Esophagus muscularis mucosa (tissue), 4 donors: ENCODE results near the gene KLHL42. TPM values are rescaled to one million over a fixed set of nuclear protein-coding genes. Genes with fewer than 3 reads are reported as not detected.

ENCODE experiments used
- DNase-seq: peaks from one replicate; pipeline ENCODE4 v3.0.0-alpha.2; 2017; ENCODE audit errors: extremely low spot score
- H3K27ac ChIP-seq, 4 donors: fragments of 200-600 bp; sonication (generic); replicated peaks in 1 of 4; 1 replicate in 3 of 4; 2 replicates in 1 of 4; pipeline ENCODE4 v1.5.1; 2016 to 2019; ENCODE audit warnings: mild to moderate bottlenecking in 1 of 4
- H3K27me3 ChIP-seq, 4 donors: fragments of 200-600 bp; sonication (generic); one replicate each; pipeline versions ENCODE4 v1.5.1 to v1.6.0; 2016 to 2019
- H3K36me3 ChIP-seq, 4 donors: fragments of 200-600 bp; sonication (generic); one replicate each; pipeline ENCODE4 v1.5.1; 2016 to 2019
- H3K4me1 ChIP-seq, 4 donors: fragments of 200-600 bp; sonication (generic); one replicate each; pipeline ENCODE4 v1.5.1; 2016 to 2019
- H3K4me3 ChIP-seq, 4 donors: fragments of 200-600 bp; sonication (generic); 1 replicate in 2 of 4; 2 replicates in 2 of 4; pipeline ENCODE4 v1.5.1; 2016 to 2019; ENCODE audit warnings: mild to moderate bottlenecking in 4 of 4, moderate library complexity in 1 of 4
- H3K9me3 ChIP-seq, 4 donors: fragments of 200-600 bp; sonication (generic); 1 replicate in 3 of 4; 2 replicates in 1 of 4; pipeline ENCODE4 v1.5.1; 2016 to 2019
- EP300 ChIP-seq: sonication (generic); formaldehyde crosslinking; IDR thresholded peaks from one replicate; pipeline ENCODE4 v1.6.1; 2017; ENCODE audit warnings: antibody characterized with exemption
- POLR2A ChIP-seq: fragments of 450-650 bp; IDR thresholded peaks from one replicate; pipeline ENCODE4 v1.6.1; 2017; ENCODE audit warnings: antibody characterized with exemption, moderate library complexity, mild to moderate bottlenecking, low read depth
- POLR2AphosphoS5 ChIP-seq, 2 donors: sonication (generic); formaldehyde crosslinking; IDR thresholded peaks; one replicate each; pipeline ENCODE4 v1.6.1; 2017; ENCODE audit warnings: antibody characterized with exemption in 2 of 2
- WGBS: methylation state at CpG from one replicate; pipeline ENCODE4 v1.1.5; 2018; 5-methylcytosine and 5-hydroxymethylcytosine counted together
- intact Hi-C: fragments of 100-400 bp; cut with DNase I; formaldehyde crosslinking; loops from one replicate; pipeline ENCODE4 v1.15.1; 2023
- total RNA-seq, 4 donors: library from RNA; depleted of rRNA; stranded (reverse); fragments of >200 nt; gene quantifications; one replicate each; pipeline versions ENCODE4 v1.1.0 to v1.2.1, GENCODE V29; 2016
- TF ChIP-seq, protein P1 (sequence below), 3 experiments: fragments of 200-600 bp in 2 of 3; fragments of 450-650 bp in 1 of 3; sonication (generic) in 2 of 3; IDR thresholded peaks; one replicate each; pipeline ENCODE4 v1.5.1; 2017 to 2019; ENCODE audit warnings: antibody characterized with exemption in 3 of 3, mild to moderate bottlenecking in 2 of 3, moderate library complexity in 1 of 3

Gene KLHL42
- total RNA-seq, 4 donors from 2014 or later: 66.1 to 134 (median 91.0) TPM

DNA sequence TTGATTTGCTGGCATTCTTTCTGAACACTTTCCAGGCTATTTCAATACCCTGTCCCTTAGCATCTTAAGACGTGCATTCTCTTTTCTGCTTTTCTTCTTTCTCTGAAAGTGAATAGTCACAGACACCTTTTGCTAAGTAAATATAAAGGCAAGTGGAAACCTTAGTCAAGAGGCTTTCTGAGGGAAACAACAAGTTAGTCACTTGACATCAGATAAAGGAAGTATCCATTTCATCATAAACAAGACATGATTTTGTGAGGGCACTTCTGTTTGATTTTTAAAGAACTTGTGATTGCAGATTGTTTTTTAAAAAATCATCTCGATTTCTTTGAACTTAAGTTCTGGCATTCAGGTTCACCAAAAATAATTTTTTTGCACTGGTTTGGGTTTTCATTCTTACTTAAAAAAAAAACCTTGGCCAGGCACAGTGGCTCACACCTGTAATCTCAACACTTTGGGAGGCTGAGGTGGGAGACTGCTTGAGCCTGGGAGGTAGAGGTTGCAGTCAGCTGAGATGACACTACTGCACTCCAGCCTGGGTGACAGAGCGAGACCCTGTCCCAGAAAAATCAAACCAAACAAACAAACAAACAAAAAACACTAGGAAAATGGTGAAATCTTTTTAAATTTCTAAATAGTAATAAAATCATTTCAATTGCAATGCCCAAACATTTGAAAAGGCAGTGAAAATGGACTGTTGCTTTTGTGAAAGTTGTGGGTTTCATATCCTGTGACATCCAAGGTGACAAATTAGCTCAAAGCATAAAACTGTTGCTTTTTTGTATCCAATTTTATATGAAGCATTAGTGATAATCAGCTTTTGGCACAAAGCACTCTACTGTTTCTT, 8.3 kb upstream of the KLHL42 start:
- intact Hi-C loops: no loop called here
- Histone ChIP-seq H3K27ac (no peak overlapping the region), H3K36me3 (no peaks in the 10 kb centered on the region), H3K27me3 (no peaks in the 10 kb centered on the region), H3K4me1 (no peaks in the 10 kb centered on the region), H3K9me3 (no peaks in the 10 kb centered on the region), H3K4me3 (no peak overlapping the region)
- 85% methylated on average over 3 of the region's 3 CpGs for whole genome bisulfite sequencing
- TF ChIP-seq POLR2AphosphoS5 (IDR thresholded peaks at IDR 0.05) (no peak), EP300 (no peak)
- no peak for DNase-seq

DNA sequence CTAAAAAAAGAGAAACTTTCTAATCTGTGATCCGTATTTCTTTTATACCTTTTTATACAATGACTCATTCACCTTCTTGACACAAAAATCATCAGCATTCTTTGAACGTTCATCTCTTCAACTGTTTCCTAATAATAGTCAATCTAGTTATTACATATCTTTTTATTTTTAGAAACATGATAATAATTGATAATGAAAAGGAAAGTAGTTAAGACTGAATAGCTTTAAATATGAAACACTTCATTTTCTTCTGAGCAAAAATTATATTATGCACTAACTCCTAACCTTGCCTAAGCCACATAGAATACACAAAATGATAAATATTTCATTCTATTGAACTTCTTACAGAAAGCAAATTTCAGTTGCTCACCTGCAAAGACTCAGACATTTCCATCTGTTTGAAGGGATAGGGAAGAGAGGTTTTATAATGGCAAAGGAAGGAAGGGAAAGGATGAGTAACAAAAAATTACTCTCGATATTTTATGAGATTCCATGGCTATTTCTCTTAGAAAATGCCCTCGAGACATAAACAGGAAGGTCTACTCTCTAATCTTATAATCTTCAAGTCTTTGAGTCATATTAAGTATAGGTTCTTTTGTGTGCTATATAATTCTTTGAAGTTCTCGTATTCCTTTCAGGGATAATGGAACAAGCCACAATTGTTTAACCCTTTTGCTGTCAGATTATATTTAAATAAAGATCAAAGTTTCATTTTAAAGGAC, 7.5 kb upstream of the KLHL42 start:
- Histone ChIP-seq H3K27me3 (no peaks in the 10 kb centered on the region), H3K9me3 (no peaks in the 10 kb centered on the region), H3K27ac (no peak overlapping the region), H3K4me3 (no peak overlapping the region), H3K4me1 (no peaks in the 10 kb centered on the region), H3K36me3 (no peaks in the 10 kb centered on the region)
- intact Hi-C loops: no loop called here
- TF ChIP-seq EP300: no peak
- TF ChIP-seq POLR2A: no peak
- no peak for TF ChIP-seq POLR2AphosphoS5 (IDR thresholded peaks at IDR 0.05)
- no peak for DNase-seq
- 69% methylated on average over 5 of the region's 5 CpGs for WGBS

DNA sequence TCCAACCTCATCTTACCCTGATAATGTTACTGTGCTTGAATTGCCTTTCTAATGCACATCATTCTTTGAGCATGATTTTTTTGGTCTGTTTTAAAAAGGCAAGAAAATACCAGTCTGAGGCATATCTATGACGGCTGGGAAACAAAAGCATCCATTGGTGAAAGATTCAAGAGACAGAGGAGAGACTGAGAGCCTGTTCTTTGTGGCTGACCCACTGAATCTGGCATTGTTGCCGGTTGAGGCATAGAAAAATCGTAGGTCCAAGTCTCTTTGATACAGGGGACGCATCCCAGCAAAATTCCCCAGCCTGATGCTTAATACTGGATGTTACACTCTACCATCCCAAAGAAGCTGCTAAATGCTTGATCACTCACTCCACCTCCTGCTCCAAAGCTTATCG, 2.9 kb upstream of the KLHL42 start:
- H3K27me3 ChIP-seq: no peaks in the 10 kb centered on the region
- H3K36me3 ChIP-seq: no peaks in the 10 kb centered on the region
- intact Hi-C loops: no loop called here
- H3K27ac ChIP-seq: no peak overlapping the region
- H3K4me1 ChIP-seq: peaks cover 12 to 27% (median 24%) of the 10 kb centered on the region in 4 donors
- no peaks in the 10 kb centered on the region for H3K9me3 ChIP-seq
- TF ChIP-seq POLR2AphosphoS5 (IDR thresholded peaks at IDR 0.05) (no peak), POLR2A (no peak), EP300 (no peak)
- TF ChIP-seq, protein P1, sequence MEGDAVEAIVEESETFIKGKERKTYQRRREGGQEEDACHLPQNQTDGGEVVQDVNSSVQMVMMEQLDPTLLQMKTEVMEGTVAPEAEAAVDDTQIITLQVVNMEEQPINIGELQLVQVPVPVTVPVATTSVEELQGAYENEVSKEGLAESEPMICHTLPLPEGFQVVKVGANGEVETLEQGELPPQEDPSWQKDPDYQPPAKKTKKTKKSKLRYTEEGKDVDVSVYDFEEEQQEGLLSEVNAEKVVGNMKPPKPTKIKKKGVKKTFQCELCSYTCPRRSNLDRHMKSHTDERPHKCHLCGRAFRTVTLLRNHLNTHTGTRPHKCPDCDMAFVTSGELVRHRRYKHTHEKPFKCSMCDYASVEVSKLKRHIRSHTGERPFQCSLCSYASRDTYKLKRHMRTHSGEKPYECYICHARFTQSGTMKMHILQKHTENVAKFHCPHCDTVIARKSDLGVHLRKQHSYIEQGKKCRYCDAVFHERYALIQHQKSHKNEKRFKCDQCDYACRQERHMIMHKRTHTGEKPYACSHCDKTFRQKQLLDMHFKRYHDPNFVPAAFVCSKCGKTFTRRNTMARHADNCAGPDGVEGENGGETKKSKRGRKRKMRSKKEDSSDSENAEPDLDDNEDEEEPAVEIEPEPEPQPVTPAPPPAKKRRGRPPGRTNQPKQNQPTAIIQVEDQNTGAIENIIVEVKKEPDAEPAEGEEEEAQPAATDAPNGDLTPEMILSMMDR (IDR thresholded peaks at IDR 0.05): no peak
- no peak for DNase-seq
- no peak overlapping the region for H3K4me3 ChIP-seq
- 85% methylated on average over 5 of the region's 5 CpGs for WGBS

DNA sequence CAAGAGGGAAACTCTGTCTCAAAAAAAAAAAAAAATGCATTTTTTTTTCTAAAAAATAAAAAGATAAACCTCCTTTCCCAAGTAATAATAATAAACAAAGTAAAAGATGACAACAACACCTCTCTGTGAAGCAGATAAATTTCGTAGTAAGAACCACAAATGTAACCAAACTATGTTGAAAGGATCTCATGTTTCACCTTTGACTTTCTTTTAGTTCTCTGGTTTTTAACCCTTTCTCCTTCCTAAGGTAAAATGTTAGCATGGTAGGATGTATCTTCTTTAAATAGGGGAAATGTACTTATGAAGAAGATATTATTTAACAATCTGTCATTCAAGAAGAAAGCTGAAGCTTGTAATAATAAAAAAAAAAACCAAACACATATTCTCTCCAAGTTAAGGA, 1.8 kb upstream of the KLHL42 start:
- WGBS: 60% methylated on average over 1 of the region's 1 CpG
- H3K27ac ChIP-seq: no peak overlapping the region

DNA sequence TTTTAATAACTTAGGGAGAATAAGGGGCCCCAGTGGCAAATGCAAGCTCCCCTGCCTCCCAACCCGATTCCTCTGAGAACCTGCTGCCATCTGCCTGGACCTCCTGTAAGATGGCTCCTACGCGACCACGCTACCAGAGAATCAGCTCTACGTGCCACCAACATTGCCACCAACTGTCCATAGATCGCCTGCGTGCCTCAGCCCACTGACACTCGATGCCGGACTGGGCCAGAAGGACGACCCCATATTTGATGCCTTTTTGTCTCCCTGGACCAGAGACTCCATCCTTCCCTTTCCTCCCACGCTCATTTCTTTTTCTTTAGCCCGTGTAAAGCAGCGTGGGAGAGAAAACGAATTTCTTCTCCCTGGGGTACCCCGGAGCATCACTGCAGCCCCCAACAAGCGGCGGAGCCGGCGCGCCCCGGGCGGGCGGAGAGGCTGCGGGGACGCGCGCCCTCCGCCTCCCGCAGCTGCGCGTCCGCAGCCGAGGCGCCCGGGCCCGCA, 565 bp upstream of the KLHL42 start:
- H3K4me3 ChIP-seq: peak overlapping the region; percentile 88 to 90 (median 88)
- WGBS: 0% methylated on average over 17 of the region's 36 CpGs
- DNase-seq: no peak
- intact Hi-C loops: no loop called here
- H3K36me3 ChIP-seq: no peaks in the 10 kb centered on the region
- peak overlapping the region; percentile 95 to 97 (median 96) for H3K27ac ChIP-seq
- H3K27me3 ChIP-seq: no peaks in the 10 kb centered on the region
- TF ChIP-seq, protein P1 (IDR thresholded peaks at IDR 0.05): no peak
- TF ChIP-seq POLR2A: no peak
- TF ChIP-seq POLR2AphosphoS5 (IDR thresholded peaks at IDR 0.05): no peak
- TF ChIP-seq EP300: no peak
- H3K4me1 ChIP-seq: peaks cover 17 to 51% (median 46%) of the 10 kb centered on the region in 4 donors
- H3K9me3 ChIP-seq: no peaks in the 10 kb centered on the region

More for the DNA sequence above, 1.8 kb upstream of the KLHL42 start:
- no peak for DNase-seq
- TF ChIP-seq POLR2AphosphoS5 (IDR thresholded peaks at IDR 0.05) (no peak), POLR2A (no peak), EP300 (no peak)
- TF ChIP-seq, protein P1 (IDR thresholded peaks at IDR 0.05): no peak
- H3K36me3 ChIP-seq: no peaks in the 10 kb centered on the region
- no peak overlapping the region for H3K4me3 ChIP-seq
- intact Hi-C loops: no loop called here
- peaks cover 17 to 38% (median 34%) of the 10 kb centered on the region in 4 donors for H3K4me1 ChIP-seq
- H3K27me3 ChIP-seq: no peaks in the 10 kb centered on the region
- no peaks in the 10 kb centered on the region for H3K9me3 ChIP-seq
